DMS153 treated with DMSO at 0.1 percent for 48 hours (cell line): ENCODE data around the gene CHTF18.

Experiments used
- DNase-seq: peaks from one replicate; lab custom pipeline; 2025; ENCODE audit not compliant: unreplicated experiment; lab: John Stamatoyannopoulos, UW

The CHTF18 gene

DNA sequence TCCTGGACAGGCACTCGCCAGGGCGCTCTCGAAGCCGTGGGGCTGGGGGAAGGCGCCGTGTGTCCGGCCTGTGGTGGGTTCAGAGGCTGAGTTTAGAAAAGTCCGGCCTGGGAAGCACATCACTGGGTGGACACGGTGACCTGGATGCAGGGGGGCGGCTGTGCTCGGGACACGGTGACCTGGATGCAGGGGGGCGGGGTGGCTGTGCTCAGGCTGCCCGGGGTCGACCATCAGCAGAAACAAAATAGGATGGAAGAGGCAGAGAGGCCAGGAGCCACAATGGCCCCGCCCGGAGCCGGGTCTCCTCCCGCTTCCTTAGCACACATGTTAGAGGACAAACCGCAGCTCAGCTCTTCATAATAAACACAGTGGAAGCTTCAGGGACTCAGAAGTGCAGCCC is 55.4 kb downstream of the CHTF18 start:
- no peak for DNase-seq

DNA sequence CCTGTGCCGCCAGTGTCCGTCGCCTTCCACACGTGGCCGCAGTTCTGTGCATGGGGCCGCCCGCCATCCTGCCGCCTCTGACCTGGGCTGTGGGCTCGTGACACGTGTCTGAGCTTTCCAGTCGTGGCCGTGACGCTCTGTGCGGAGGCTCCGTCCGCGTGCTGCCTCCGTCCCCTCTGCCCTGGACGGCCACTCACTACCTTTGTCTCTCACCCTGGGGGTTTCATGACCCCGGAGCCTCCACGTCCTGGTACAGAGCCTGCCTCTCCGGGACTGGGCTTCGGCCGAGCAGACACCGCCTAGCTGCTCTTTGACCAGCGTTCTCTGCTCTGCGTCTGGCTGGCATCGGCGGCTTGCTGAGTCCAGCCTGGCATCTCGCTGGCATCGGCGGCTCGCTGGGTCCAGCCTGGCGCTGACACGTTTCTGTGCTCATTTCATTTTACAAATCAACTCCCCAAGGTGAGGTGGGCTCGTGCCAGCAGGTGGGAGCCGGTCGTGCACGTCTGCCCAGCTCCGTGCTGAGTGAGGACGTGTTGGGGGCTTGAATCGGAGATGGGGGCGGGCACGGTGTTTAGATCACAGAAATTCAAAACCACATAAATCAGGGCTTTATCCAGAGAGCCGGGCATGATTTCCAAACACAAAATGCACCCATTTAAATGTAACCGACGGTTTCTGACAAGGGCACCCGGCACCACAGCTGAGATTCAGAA is 56.4 kb downstream of the CHTF18 start:
- DNase-seq: no peak

DNA sequence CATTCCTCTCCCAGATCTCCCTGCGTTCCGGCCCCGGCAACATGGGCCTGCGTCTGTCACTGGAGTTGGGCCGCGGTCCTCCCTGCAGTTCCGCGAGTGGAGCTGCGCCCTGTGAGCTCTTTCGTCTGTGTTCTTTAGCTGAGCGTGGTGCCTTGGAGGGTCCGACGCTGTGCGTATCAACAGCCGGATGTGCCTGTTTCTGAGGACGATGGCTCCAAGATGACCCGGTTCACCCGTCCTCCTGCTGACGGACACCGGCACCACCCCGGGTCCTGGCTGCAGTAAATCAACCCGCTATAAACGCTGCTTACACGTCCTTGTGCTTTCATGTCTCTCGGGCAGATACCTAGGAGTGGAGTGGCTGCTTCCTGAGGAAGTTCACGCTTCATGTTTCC is 56.9 kb downstream of the CHTF18 start:
- DNase-seq: no peak

DNA sequence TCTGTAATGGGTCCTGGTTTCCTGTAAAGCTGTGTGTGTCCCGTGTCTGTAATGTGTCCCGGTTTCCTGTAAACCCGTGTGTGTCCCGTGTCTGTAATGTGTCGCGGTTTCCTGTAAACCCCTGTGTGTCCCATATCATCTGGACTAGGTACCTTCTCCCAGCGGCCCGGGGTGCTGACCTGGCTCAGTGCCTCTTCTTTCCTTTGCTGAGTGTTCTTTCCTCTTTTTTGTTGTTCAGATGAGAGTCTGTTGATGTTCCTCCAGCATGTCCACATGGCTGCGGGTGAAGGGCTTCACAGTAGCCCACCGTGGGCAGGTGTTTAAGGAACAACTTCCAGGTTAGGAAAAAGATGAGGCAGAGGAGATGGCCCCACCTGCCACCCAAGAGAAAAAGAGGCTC is 58.7 kb downstream of the CHTF18 start:
- DNase-seq: no peak
